ENCODE results near the gene CNBD2. TPM values are rescaled to one million over a fixed set of nuclear protein-coding genes. Genes with fewer than 3 reads are reported as not detected.
"Not testable (repeated sequence)": the region's sequence is repeated elsewhere in the genome, so short reads cannot be mapped to it uniquely, and the experiment has no call there.

Gene CNBD2
- total and polyA plus RNA-seq, 2 experiments from 2014 or later, result 1.7 to 6.6 TPM

DNA sequence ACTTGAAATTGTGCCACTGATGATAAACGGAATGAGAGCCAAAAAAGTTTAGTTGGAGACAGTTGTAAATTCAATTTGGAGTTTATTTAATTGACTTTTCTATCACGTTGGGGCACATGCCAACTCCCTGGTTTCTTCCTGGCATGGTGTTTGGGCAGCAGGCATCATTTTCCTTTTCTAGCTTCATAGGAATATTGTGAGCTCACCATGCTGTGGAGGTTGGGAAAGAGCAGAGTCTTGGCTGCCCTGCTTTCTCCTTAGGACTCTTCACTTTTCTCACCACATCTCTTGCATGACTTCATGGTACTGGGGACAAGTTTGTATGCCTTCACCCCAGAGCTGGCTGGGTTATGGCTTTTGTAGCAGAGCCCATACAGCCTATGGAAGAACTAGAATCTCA, 20.5 kb upstream of the CNBD2 start:
- no peak overlapping the region for H3K9ac ChIP-seq
- no peak overlapping the region for H3K27ac ChIP-seq
- in situ Hi-C loops (cut with MboI), result no loop called here
- H3K27me3 ChIP-seq (replicated peaks; ENCODE audit: insufficient read depth), result no peaks in the 10 kb centered on the region
- no peak overlapping the region for H3K4me3 ChIP-seq
- 61 to 63% methylated on average over 2 of the region's 2 CpGs for WGBS, 2 experiments (ENCODE audit: low coverage in 1 of 2, low lambda C conversion rate in 2 of 2, missing lambda C conversion rate in 2 of 2)
- no peak overlapping the region for H3K4me2 ChIP-seq (ENCODE audit: unreplicated experiment)
- peaks cover 4% of the 10 kb centered on the region; the same call in 1 of the 2 replicates for H3K36me3 ChIP-seq (ENCODE audit: low read depth)
- H3F3A ChIP-seq (ENCODE audit: insufficient read depth), result peaks cover 25% of the 10 kb centered on the region
- TF ChIP-seq EZH2phosphoT487 (IDR thresholded peaks at IDR 0.05; ENCODE audit: insufficient read depth, low read depth), result no peak
- no peak for TF ChIP-seq EZH2 (IDR thresholded peaks at IDR 0.05; ENCODE audit: insufficient read depth, poor library complexity, severe bottlenecking)
- no peaks in the 10 kb centered on the region for H3K9me3 ChIP-seq (ENCODE audit: low read depth)
- H4K20me1 ChIP-seq (ENCODE audit: insufficient read depth), result no peaks in the 10 kb centered on the region
- H2AFZ ChIP-seq, result no peak overlapping the region
- peaks cover 22% of the 10 kb centered on the region for H3K79me2 ChIP-seq (ENCODE audit: insufficient read depth)
- H3K4me1 ChIP-seq (ENCODE audit: insufficient read depth), result peaks cover 9% of the 10 kb centered on the region
- DNase-seq, result no peak
- no peaks in the 10 kb centered on the region for H3K9me2 ChIP-seq (ENCODE audit: insufficient read depth)

GRCh38 chr20:35950093-35950492, 18.3 kb upstream of the CNBD2 start:
- no peak overlapping the region for H3K4me3 ChIP-seq
- no peaks in the 10 kb centered on the region; the same call in 1 of the 2 replicates for H3K36me3 ChIP-seq (ENCODE audit: low read depth)
- no peak overlapping the region for H3K27ac ChIP-seq
- in situ Hi-C loops (cut with MboI), result no loop called here
- H3K9ac ChIP-seq, result no peak overlapping the region
- H3K79me2 ChIP-seq (ENCODE audit: insufficient read depth), result peaks cover 29% of the 10 kb centered on the region
- DNase-seq, result no peak
- H3K9me2 ChIP-seq (ENCODE audit: insufficient read depth), result no peaks in the 10 kb centered on the region
- TF ChIP-seq EZH2phosphoT487 (IDR thresholded peaks at IDR 0.05; ENCODE audit: insufficient read depth, low read depth), result no peak
- no peak for TF ChIP-seq EZH2 (IDR thresholded peaks at IDR 0.05; ENCODE audit: insufficient read depth, poor library complexity, severe bottlenecking)
- H3K9me3 ChIP-seq (ENCODE audit: low read depth), result no peaks in the 10 kb centered on the region
- H3K4me2 ChIP-seq (ENCODE audit: unreplicated experiment), result no peak overlapping the region
- H3F3A ChIP-seq (ENCODE audit: insufficient read depth), result peaks cover 31% of the 10 kb centered on the region
- peaks cover 12% of the 10 kb centered on the region for H3K4me1 ChIP-seq (ENCODE audit: insufficient read depth)
- WGBS, 2 experiments (ENCODE audit: low coverage in 1 of 2, low lambda C conversion rate in 2 of 2, missing lambda C conversion rate in 2 of 2), result 90 to 93% methylated on average over 7 of the region's 7 CpGs
- H2AFZ ChIP-seq, result no peak overlapping the region
- no peaks in the 10 kb centered on the region for H4K20me1 ChIP-seq (ENCODE audit: insufficient read depth)
- H3K27me3 ChIP-seq (replicated peaks; ENCODE audit: insufficient read depth), result no peaks in the 10 kb centered on the region

- H4K20me1 ChIP-seq (ENCODE audit: insufficient read depth); H3K36me3 ChIP-seq (ENCODE audit: low read depth); H3K27me3 ChIP-seq (replicated peaks; ENCODE audit: insufficient read depth); in situ Hi-C loops (cut with MboI); H2AFZ ChIP-seq; H3K9me3 ChIP-seq (ENCODE audit: low read depth); H3K9me2 ChIP-seq (ENCODE audit: insufficient read depth); DNase-seq: not testable (repeated sequence)
- Histone ChIP-seq H3K4me1 (ENCODE audit: insufficient read depth) (peaks cover 18% of the 10 kb centered on the region), H3K4me3 (peak overlapping the region; percentile 83; the same call in 1 of the 2 replicates), H3K4me2 (ENCODE audit: unreplicated experiment) (peak overlapping the region; percentile 97), H3K27ac (peak overlapping the region; percentile 87; the same call in 1 of the 2 replicates), H3K9ac (peak overlapping the region; percentile 92), H3K79me2 (ENCODE audit: insufficient read depth) (peaks cover 39% of the 10 kb centered on the region), H3F3A (ENCODE audit: insufficient read depth) (peaks cover 31% of the 10 kb centered on the region)
- WGBS, 2 experiments (ENCODE audit: low coverage in 1 of 2, low lambda C conversion rate in 2 of 2, missing lambda C conversion rate in 2 of 2), result 98 to 99% methylated on average over 14 of the region's 14 CpGs
Observed at GRCh38 chr20:35952080-35952479, 16.3 kb upstream of the CNBD2 start.

DNA sequence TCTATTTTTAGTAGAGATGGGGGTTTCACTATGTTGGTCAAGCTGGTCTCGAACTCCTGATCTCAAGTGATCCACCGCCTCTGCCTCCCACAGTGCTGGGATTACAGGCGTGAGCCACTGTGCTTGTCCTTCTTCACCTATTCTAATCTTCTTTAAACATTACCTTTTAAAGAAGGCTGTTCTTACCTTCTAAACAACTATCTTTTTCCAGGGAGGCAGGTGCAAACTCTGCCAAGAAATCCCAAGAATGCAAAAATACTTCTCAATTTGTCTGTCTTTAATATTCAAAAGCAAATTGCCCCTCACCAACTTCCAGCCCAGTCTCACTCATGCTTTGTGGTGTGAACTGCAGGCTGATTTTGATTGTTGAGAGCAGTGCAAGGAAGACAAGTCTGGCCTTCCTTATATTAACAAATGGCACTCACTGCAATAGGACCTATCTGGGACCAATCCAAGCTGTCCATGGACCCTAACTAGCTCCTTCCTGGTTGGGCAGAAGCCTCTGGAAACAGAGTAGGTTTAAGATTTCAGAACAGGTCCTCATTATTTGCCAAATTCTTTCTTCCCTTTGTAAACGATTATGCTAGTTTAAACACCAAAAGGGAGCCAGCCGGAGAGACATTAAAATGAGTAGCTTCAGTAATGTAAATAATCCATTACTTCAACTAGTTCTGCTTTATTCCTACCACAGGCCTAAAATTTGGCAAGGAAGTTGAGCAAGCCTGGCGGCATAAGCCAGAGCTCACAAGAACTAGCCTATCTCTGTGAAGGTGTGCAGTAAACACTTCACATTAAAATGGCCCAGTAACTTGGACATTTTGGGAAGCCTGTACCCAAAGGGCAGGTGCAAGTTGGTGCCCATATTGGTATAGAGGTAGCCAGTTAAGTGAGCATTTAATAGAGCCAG, 15.7 kb upstream of the CNBD2 start:
- Histone ChIP-seq H3K27ac (peak overlapping the region; percentile 87), H3F3A (ENCODE audit: insufficient read depth) (peaks cover 31% of the 10 kb centered on the region), H4K20me1 (ENCODE audit: insufficient read depth) (no peaks in the 10 kb centered on the region), H3K36me3 (ENCODE audit: low read depth) (no peaks in the 10 kb centered on the region; the same call in 1 of the 2 replicates), H3K79me2 (ENCODE audit: insufficient read depth) (peaks cover 39% of the 10 kb centered on the region), H3K9me3 (ENCODE audit: low read depth) (no peaks in the 10 kb centered on the region), H3K4me1 (ENCODE audit: insufficient read depth) (peaks cover 18% of the 10 kb centered on the region), H3K27me3 (replicated peaks; ENCODE audit: insufficient read depth) (no peaks in the 10 kb centered on the region), H2AFZ (0 out of 2 replicates have a peak overlapping the region, but pooled peaks have one; percentile 91), H3K9me2 (ENCODE audit: insufficient read depth) (no peaks in the 10 kb centered on the region), H3K4me3 (peak overlapping the region; percentile 83), H3K4me2 (ENCODE audit: unreplicated experiment) (peak overlapping the region; percentile 97), H3K9ac (peak overlapping the region; percentile 92)
- 51 to 52% methylated on average over 6 of the region's 6 CpGs for WGBS, 2 experiments (ENCODE audit: low coverage in 1 of 2, low lambda C conversion rate in 2 of 2, missing lambda C conversion rate in 2 of 2)
- in situ Hi-C loops (cut with MboI), result no loop called here
- DNase-seq, result peak; percentile 55
- TF ChIP-seq EZH2 (IDR thresholded peaks at IDR 0.05; ENCODE audit: insufficient read depth, poor library complexity, severe bottlenecking) (no peak), EZH2phosphoT487 (IDR thresholded peaks at IDR 0.05; ENCODE audit: insufficient read depth, low read depth) (no peak)

All from GM23248 (cell line).